ENCODE data around the gene ERICH6B.

GRCh38 chr13:45538382-45538781 is 77.2 kb downstream of the ERICH6B start:
- TF ChIP-seq ZFP30 (CRISPR knock-in tag; IDR thresholded peaks at IDR 0.05) (no peak), GLIS3 (CRISPR knock-in tag; IDR thresholded peaks at IDR 0.05) (no peak), ARNTL (CRISPR knock-in tag; IDR thresholded peaks at IDR 0.05; ENCODE audit: borderline replicate concordance, low read depth) (no peak), ZNF565 (CRISPR knock-in tag; conservative IDR thresholded peaks at IDR 0.05; ENCODE audit: low read depth) (no peak), ESRRG (CRISPR knock-in tag; IDR thresholded peaks at IDR 0.05) (no peak), PPARA (CRISPR knock-in tag; IDR thresholded peaks at IDR 0.05; ENCODE audit: borderline replicate concordance) (no peak), RARB (CRISPR knock-in tag; IDR thresholded peaks at IDR 0.05) (no peak), ZNF8 (CRISPR knock-in tag; IDR thresholded peaks at IDR 0.05) (no peak), ZNF70 (CRISPR knock-in tag; IDR thresholded peaks at IDR 0.05) (no peak), TCF4 (CRISPR knock-in tag; IDR thresholded peaks at IDR 0.05; ENCODE audit: borderline replicate concordance) (no peak), TSHZ2 (CRISPR knock-in tag; IDR thresholded peaks at IDR 0.05) (no peak)

Data from SK-N-SH treated with all-trans-retinoic acid at 6 μM for 48 hours (cell line).